GM04503 (cell line): ENCODE measurements around the gene TCEANC2.
"Not testable (repeated sequence)": the region's sequence is repeated elsewhere in the genome, so short reads cannot be mapped to it uniquely, and the experiment has no call there.

ENCODE experiments used
- DNase-seq: peaks from one replicate; pipeline ENCODE4 v3.0.0-alpha.2; 2012; ENCODE audit warnings: low read depth

The TCEANC2 gene

DNA sequence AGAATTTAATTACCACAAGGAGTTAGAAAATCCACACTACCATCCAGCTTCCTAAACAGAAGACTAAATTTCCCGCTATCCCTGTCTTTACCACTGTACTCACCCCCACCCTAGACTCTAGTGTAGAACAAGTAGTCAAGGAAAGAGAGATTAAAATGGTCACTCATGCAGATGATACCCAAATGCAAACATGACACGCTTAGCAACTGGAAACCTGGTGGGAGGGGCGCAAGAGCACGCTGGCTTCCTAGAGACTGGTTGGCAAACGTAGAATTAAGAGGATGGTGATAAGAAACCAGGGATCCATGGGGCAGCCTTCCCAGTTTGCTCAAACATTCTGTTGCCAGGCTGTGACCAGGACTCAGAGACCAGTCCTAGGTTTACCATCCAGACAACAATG, 25.6 kb upstream of the TCEANC2 start:
- no peak for DNase-seq

DNA sequence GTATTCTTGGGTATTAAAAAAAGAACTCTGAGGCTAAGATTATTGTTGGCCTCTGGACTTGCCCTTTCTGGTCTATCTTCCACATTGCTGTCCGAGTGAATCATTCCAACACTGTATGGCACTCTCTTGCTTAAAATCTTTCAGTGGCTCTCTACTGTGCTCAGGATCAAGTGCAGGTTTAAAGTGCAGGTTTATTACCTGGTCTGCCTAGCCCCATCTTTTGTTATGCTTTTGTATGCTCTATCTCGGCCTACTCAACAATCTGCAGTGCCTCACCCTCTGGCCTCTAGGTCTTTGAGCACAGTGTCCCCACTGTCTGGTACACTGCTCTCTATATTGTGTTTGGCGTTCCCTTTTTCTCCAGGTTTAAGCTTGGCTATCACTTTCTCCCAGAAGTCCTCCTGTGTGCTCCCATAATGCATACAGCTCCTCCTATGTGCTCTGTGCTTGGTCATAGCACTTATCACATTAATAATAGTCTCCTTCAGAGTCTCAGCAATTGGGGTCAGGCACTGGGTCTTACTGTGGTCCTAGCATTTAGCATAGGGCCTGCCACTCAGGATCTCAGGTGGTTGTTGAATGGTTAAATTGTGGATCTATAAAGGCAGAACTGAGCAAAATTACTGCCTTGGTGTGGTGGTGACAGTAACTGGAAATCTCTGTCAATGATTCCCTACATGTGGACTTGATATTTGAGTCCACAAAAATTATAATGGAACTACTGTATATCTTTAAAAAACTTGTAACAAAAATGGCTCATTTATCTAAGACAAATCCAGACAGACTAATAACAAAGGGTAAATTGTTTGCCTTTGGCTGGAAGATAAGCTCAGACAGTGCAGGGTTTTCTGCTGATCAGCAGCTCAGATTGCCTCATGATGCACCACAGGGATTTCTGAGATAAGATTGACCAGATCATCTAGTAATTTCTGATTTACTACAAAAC, 24.8 kb upstream of the TCEANC2 start:
- no peak for DNase-seq

DNA sequence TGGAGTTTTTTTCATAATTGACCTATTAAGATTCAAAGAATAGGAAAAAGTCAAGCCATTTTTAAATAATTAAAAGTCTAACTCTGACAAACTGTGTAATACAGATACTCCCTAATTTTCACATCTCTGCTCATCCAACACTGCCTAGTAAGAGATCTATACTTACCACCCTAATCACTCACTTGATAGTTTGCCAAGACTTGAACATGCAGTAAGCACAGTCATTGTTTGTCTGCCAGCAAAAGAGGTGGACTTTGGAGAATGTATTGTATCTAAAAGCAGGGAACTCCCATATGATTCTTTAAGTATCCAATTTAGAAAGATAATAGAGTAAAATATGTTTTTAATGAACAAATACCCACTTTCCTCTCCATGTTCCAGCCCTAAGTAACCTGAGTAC, 15.9 kb upstream of the TCEANC2 start:
- no peak for DNase-seq

DNA sequence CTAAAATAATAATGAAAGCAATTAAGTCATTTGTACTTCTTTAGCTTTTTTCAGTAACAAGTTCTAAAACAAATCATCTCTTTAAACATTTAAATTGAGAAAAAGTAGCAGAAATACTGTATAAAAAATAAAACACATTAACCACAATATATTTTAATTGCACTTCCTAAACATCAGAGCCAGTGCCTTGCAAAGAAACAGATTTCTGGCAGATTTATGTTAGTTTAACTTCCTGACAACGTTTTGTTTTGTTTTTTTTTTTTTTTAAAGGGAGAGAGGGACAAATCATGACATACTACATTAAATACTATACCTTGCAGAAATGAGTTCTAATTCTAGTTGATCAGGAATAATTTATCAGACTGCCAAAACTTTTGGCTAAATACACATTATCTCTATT, 11.6 kb upstream of the TCEANC2 start:
- no peak for DNase-seq

DNA sequence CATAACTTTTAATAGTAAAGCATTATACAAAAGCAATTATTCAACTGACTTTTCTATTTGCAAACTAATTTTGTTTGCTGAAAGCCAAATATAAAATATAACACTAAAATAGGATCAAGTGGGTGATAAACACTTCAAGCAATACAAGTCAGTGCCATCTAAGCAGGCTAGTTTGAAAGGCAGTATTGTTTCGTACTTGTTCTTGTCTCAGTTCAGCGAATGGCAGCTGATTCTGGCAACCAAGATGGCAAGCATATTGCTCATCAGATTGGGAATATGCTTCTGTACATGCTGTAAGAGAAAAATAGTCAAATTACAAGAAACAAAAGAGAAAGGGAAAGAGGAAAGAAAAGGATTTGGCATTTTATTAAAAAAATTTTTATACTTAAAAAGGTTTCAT, 7.9 kb upstream of the TCEANC2 start:
- DNase-seq, result no peak

DNA sequence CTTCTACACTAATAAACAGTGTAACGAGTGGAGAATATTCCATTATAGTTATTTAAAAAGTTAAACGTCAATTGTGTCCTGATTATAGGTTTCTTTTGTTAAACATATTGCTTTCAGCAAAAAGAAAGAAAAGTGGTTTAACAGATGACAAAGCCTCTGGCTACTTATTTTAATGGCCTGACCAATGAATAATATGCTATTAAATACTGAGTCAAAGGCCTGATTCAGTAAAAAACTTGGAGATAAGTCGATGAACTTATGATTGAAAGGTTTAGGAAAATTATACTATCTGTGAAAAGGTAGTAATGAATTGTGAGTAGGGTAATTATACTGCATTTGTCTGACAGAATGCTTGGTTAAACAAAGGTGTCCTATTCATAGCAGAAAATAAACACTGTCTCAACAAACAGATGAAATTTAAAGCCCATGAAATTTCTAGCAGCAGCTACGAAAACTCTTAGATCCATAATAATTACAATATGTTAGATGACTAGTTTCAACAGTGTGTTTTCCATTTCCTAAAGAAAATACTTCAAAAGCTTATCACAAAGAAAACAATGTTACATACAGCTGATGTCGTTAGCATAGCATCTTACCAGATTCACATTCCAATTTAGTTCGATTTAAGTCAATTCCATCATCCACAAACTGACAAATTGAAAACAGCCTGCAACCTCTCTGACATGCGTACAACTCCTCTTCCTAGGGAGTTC, 6.6 kb upstream of the TCEANC2 start:
- no peak for DNase-seq

DNA sequence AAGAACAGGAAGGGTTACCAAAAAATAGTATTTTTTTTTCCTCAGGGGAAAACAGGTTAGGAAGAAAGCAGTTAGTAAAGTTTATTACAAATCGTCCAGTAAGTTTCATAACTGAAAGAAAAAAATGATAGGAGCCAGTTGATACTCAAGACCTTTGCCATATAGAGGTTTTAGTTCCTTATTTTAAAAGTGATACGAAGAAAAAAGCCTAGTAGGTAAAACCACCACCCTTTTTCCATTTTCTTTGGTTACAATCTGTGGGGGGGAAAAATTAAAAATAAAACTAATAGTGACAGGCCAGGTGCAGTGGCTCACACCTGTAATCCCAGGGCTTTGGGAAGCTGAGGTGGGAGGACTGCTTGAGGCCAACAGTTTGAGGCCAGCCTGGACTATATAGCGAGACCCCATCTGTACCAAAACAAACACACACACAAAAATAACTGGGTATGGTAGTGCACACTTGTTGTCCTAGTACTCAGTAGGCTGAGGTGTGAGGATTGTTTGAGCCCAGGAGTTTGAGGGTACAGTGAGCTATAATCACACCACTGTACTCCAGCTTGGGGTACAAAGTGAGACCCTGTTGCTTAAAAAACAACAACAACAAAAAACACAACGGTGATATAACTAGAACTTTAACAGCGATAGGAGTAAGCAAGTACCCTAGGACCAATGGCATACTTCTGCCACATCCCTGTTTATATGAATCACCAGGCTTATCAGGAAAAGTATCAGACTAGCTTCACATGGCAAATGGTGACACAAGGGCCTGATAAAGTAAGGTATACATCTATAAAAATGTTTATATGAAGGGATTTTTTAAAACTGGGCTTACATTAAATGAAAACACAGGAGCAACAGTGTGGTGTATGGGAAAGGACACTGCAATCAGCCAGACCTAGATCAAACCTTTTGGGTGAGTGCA, 5.8 kb upstream of the TCEANC2 start:
- no peak for DNase-seq

DNA sequence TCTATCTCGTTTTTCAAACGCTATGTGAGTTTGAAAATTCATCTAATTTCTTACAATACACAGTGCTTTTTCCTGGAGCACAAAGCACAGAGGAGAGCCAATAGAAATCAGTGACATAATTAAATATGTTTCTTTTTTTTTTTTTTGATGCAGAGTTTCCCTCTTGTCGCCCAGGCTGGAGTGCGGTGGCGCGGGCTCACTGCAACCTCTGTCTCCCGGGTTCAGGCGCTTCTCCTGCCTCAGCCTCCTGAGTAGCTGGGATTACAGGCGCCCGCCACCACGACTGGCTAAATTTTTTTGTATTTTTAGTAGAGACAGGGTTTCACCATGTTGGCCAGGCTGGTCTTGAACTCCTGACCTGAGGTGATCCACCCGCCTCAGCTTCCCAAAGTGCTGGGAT, 3.0 kb upstream of the TCEANC2 start:
- not testable (repeated sequence) for DNase-seq

DNA sequence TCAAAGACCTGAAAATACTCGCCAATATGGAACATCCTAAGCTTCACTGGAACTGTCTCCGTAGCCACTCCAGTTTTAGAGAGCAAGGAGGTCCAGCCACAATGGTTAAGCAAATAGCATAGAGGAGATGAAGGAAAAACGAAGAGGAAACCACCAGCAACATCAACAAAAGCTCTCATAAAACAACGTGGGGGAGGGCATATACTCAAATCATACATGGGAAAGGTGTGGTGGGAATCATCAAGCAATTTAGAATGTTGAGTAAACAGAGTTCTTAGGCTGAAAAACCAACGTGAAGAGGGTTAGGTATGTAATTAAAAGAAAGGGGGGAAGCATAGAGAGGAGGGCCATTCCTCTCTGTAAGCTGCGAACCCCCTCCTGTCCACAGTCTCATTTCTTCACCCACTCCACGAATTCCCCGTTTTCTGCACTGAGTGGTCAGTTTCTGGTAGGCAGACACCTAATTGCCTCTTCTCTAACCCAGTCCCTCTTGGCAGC, 1.4 kb upstream of the TCEANC2 start:
- no peak for DNase-seq

DNA sequence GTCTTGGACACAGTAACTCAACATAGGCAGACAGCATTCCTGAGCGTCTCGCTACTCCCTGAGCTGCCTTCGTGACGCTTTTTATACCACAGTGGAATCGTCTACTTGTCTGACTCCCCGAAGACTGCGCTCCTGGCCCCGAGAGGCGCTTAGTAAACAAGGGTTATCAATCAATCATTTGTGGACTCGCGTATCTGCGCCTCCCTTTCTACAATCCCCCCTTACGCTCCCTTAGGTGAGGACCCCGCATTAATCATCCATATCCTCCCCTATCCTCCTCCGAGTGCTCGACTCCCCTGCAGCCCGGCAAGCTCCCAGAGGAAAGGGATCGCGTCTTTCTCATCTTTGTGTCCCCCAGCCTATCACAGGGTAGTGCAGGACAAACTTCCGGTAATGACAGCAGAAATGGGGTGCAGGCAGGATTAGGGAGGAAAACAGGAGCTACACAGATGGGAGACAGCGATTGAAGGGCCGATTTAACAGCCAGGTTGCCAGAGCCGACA, 926 bp upstream of the TCEANC2 start:
- DNase-seq, result peak; percentile 39

DNA sequence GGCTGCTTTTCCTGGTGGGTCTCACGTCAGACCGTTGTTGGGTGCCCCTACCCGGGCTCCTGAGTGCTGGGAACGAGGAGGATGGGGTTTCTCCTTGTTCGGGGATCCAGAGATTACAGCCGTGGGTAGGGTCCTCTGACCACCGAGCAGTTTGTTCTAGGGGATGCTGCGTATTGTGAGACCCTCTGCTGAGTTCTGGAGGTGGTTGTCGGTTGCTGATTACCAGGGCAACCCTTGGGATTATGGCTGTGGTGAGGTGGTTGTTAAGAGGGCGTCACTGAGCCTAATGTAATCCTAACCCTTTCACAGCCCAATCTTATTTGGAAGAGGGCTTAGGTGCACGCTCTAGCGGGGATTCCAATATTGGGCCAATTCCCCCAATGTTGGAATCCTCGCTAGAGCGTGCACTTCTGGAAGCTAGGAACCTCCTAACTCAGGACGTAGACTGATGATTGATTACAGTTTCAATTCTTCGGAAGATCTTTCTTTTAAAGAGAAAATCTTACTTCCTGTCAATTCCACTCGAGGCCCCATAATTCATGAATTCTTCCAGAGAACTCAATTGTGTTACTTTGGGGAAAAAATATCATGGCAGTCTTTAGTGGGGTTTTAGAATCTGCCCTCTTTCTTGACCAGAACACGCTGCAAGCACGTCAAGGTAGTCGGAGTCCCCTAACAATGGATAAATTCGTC, 483 bp downstream of the TCEANC2 start:
- no peak for DNase-seq

DNA sequence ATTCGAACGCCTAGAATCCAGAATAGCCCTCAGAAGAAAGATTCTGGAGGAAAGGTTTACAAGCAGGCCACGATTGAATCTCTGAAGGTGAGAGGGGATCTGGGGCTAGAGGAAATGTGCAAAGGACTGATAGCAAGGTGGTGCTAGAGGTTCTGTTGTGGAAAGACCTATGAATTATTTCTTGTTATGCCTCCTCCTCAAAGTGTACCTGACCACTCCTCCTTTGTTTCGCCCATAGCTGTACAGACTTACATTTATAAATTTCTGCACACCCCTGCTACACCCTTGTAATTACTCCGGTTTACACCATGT, 986 bp downstream of the TCEANC2 start:
- DNase-seq, result no peak

DNA sequence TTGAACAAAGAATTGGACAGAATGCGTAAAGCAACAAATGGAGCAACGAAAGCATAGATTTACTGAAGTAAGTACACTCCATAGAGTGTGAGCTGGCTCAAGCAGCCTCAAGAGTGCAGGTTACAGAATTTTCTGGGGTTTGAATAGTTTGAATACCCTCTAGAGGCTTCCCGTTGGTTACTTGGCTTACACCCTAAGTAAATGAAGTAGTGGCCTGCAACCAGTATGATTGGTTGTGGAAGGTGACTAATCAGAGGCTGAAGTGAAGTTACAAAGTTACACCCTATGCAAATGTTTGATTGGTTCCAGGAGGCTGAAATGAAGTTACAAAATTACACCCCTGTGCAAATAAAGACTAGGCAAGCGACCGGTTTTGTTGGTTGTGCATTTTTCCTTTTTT, 10.9 kb downstream of the TCEANC2 start:
- DNase-seq, result no peak

DNA sequence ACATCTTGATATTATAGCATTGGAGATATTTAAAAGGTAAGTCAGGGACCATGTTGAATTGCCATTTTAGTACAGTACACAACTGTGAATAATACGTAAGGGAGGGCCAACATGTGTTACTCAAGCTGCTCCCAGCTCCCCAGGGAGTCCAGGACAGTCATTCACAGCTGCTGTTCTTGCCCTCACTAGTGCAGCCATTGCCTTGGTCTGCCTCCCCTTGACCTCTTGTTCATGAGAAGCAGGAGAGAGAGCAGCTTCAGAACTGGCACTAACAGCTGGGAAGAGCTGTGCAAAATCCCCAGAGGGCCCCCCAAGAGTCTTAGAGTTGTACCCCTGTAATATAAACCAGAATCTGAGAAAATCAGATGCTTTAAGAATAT, 16.4 kb downstream of the TCEANC2 start:
- no peak for DNase-seq

DNA sequence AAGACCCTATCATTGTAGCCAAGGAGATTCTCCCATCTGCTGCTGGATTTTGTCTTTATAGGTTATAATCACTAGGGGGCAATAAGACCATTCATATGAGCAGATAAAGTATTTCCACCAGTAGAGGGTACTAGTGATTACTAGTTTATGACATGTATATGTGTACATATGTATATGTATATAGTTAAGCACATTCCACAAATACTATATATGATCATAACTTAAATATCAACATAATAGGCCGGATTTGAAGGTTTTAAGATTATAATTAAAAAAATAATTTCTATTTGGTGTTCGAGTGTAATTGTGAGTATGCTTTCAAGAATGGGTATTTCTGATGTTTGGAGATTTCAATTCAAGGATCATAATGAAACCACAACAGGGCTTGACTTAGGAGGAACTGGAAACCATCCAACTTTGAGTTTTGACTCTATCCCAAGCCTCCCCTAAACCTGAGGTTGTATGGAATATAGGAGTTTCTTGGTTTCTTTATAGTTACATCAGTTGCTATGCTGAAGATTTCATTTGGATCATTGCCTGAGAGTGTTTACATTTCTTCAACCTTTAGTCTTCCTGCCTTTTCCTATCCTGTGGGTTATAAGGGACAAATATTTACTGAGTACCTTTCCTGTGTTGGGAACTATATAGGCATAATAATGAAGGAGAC, 16.9 kb downstream of the TCEANC2 start:
- no peak for DNase-seq

DNA sequence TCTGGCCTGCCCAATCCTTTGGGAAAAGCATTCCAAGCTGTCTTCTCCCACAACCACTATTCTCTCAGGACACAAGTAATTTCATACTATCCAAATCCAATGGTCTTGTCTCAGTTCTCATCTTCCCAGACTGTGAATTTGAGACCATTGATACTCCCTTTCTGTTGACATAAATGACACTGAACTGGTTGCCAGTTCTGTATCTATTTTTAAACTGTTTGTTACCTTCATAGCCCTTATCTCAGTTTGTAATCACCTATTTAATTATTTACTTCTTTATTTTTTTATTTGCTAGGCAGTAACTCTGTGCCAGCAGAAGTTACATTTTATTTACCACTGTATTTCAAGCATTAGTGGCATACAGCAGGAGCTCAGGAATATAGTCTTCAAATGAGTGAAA, 24.0 kb downstream of the TCEANC2 start:
- DNase-seq, result no peak

DNA sequence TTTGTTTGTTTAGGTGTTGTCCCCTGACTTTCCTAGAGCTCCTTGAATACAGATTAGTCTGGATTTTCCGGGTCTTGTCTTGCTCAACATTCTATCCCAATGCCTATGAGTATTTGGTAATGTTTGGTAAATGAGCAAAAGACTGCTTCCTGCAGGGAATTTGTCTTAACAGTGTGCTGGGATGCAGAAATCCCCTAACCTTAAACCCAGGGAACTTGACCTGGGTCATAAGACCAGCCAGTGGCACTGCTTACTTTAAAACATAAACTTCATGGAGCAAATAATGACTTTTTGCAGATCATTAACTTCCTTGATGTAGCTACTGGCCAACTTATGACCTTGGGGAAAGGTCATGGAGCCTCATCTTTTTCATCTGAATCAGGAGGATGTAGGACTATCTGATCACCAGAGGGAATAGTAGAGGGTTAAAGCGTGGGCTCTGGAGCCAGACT, 27.2 kb downstream of the TCEANC2 start:
- DNase-seq, result no peak

DNA sequence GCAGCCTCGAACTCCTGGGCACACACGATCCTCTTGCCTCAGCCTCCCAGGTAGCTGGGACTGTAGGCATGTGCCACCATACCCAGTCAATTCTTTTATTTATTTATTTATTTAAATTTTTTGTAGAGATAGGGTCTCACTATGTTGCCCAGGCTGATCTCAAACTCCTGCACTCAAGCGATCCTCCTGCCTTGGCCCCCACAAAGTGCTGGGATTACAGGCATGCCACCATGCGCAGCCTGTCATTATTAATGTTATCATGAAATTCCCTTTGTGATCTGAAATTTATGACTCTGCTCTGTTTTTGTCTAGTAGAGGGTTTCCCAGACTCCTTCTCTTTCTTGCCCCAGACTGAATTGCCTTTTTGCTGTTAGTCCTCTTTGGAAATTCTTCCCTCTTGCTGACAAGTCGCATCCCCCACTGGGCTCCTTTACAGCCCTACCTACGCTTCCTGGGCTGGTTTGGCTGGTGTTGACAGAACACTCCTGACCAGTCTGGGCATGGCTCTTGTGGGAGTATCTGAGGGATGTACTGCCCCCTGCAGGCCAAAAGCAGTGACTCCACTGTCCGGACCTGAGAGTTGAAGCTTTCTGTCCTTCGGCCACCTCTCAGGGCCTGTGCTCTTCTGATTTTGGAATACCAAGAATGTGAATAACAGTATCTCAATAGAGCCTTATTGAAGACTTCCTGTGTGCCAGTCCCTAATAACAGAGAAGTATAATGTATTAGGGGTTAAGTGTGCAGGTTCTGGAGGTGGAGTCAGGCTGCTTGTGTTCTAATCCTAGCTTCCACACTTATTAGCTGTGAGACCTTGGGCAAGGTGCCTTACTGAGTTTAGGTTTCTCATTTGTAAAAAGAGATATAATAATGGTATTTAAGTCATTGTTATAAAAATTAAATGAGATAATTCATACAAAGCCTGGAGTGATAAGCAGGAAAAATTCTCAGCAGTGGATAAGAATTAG, 28.2 kb downstream of the TCEANC2 start:
- DNase-seq, result no peak

DNA sequence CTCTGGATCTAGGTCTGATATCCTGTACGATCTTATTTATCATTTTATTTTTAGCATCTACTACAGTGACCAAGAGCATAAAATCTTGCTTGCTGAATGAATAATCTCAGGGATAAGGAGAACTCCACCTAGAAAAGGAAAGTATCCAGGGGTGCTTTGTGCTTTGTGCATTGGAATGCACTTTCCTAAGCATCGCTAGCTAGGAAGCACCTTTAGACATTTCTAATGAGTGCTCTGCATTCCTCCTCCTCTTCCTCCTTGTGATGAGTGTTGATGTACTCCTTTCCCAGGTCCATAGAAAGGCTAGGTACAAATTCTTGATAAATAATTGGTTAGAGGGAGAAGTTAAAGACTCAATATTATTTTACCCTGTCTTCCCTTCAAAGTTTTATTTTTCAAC, 31.4 kb downstream of the TCEANC2 start:
- DNase-seq, result no peak

DNA sequence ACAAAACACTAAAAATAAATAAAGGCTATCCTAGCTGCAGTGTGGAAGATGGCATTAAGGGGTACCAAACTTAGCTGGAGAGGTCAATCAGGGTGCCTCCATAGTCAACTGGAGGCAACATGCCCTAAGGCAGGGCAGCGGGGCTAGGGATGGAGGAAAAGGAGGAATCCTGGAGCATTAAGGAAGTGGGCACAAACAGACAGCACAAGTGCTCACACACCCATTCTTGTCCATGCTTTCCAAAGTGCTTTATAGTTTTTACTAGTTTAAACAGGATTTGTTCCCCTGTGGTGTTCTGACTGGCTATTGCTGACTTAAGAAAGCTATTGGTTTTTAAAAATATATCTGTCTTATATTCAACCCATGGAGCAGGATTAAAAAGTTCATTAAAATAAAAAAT, 33.3 kb downstream of the TCEANC2 start:
- no peak for DNase-seq
